A673 (cell line): ENCODE results near the gene AKAP12.

Experiments used
- CTCF ChIP-seq: fragments of 300-800, 200-600 bp; sonication (generic); conservative IDR thresholded peaks from 2 replicates; pipeline ENCODE4 v1.5.1; 2017; ENCODE audit warnings: low read depth, mild to moderate bottlenecking, antibody characterized with exemption, low read length, moderate library complexity, mixed read lengths
- EZH2 ChIP-seq: fragments of 200-600 bp; sonication (generic); IDR thresholded peaks from 2 replicates; pipeline ENCODE4 v1.6.1; 2017; ENCODE audit warnings: borderline replicate concordance, low read depth, mild to moderate bottlenecking, mixed read lengths, antibody characterized with exemption, low read length; ENCODE audit not compliant: poor library complexity, severe bottlenecking

- TF ChIP-seq CTCF: no peak
- no peak for TF ChIP-seq EZH2
Measured at GRCh38 chr6:151291722-151292059, 51.9 kb downstream of the AKAP12 start.
